OCI-LY7 (cell line): ENCODE data around the gene SAXO2.

ENCODE experiments used
- EZH2phosphoT487 ChIP-seq: fragments of 200-600 bp; sonication (generic); IDR thresholded peaks from 2 replicates; pipeline ENCODE4 v1.6.1; 2018; ENCODE audit warnings: low read depth, borderline replicate concordance, mild to moderate bottlenecking, mixed run types, antibody characterized with exemption, low read length, moderate library complexity, mixed read lengths
- TF ChIP-seq, protein P1 (sequence below): fragments of 200-600 bp; sonication (generic); conservative IDR thresholded peaks from 2 replicates; pipeline ENCODE4 v1.5.1; 2014; ENCODE audit warnings: mild to moderate bottlenecking, antibody characterized with exemption, low read length, moderate library complexity, mixed read lengths

DNA sequence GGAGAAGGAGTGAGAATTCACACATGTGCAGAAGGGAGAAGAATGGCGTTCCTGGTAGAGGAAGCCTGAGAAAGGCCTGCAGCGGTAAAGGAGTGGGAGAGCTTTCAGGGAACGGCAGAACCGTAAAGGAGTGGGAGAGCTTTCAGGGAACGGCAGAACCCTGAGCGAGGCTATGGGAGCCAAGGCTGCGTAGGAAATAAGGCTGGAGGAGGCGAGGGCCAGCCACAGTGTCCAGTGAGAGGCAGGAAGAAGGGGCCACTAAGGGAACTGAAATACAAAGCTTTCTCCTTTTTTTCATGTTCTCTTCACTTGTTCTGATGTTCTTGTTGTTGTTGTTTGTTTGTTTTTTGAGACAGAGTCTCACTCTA, 45.1 kb downstream of the SAXO2 start:
- TF ChIP-seq, protein P1, sequence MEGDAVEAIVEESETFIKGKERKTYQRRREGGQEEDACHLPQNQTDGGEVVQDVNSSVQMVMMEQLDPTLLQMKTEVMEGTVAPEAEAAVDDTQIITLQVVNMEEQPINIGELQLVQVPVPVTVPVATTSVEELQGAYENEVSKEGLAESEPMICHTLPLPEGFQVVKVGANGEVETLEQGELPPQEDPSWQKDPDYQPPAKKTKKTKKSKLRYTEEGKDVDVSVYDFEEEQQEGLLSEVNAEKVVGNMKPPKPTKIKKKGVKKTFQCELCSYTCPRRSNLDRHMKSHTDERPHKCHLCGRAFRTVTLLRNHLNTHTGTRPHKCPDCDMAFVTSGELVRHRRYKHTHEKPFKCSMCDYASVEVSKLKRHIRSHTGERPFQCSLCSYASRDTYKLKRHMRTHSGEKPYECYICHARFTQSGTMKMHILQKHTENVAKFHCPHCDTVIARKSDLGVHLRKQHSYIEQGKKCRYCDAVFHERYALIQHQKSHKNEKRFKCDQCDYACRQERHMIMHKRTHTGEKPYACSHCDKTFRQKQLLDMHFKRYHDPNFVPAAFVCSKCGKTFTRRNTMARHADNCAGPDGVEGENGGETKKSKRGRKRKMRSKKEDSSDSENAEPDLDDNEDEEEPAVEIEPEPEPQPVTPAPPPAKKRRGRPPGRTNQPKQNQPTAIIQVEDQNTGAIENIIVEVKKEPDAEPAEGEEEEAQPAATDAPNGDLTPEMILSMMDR: no peak
- no peak for TF ChIP-seq EZH2phosphoT487
